GM21529 (cell line): ENCODE results near the gene DUOXA2.
"Not testable (repeated sequence)": the region's sequence is repeated elsewhere in the genome, so short reads cannot be mapped to it uniquely, and the experiment has no call there.

Experiments used
- ATAC-seq: cut with Tn5 transposase; IDR thresholded peaks from one replicate; pipeline ENCODE4 v1.9.1; 2021; ENCODE audit not compliant: unreplicated experiment

The DUOXA2 gene

GRCh38 chr15:45094358-45094730 is 19.8 kb upstream of the DUOXA2 start:
- no peak for ATAC-seq

- no peak for ATAC-seq
Observed at GRCh38 chr15:45095661-45096060, 18.5 kb upstream of the DUOXA2 start.

- ATAC-seq, result no peak
Observed at GRCh38 chr15:45097466-45097865, 16.7 kb upstream of the DUOXA2 start.

- ATAC-seq, result no peak
Observed at GRCh38 chr15:45099549-45100165, 14.5 kb upstream of the DUOXA2 start.

- ATAC-seq, result no peak
Observed at GRCh38 chr15:45100884-45101625, 13.1 kb upstream of the DUOXA2 start.

DNA sequence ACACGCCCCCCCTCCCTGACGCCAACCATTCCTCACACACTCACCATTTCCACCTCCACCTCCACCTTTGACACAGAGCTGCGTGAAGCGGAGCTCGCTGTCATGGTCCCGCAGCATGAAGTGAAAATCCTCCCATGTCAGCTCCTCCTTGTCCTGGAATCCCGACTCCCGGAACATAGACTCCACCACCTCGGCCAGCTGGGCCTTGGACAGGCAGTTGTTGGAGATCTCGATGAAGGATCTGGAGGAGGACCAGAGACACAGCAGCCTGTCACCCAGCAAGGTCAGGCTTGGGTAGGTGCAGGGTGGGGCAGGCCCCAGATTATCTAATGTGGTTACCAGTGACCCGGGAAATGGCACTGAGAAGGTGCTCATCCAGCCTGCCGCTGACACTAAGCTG is 12.4 kb upstream of the DUOXA2 start:
- ATAC-seq, result no peak

DNA sequence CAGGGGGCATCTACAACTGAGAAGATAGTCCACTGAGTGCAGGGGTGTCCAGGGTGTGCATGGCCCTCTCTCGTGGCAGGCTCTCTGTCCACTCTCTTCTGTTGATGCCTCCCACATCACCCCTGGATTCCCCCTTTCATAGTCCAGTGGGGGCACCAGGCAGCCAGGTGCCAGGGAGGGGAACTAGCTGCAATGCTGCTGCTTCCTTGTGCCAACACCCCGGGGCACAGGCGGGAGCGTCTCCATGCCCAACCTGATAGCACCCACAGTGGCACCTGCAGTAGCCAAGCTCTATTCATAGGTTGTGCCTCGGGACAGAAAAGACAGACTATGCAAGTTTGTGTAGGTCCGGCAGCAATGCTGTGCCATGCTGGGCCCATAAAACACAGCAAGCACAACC is 11.9 kb upstream of the DUOXA2 start:
- ATAC-seq, result no peak

- not testable (repeated sequence) for ATAC-seq
Observed at GRCh38 chr15:45104170-45104569, 10.0 kb upstream of the DUOXA2 start.

DNA sequence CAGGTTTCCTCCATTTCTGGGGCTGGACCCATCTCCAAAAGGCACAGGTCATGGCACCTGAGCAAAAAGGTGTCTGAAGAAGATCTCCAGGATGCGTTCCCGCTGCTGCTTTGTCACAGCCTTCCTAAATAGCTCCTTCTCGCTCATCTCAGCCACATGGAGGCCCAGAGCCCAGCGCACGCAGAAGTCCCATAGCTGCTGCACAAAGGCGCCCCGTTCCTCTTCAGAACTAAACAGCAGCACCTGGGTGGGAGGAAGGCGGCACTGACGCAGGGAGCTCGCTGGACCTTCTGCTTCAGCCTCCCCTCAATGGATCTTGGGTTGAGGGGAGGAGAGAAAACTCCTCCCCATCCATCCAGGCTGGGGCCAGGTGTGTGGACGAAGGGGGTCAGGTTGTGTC is 8.5 kb upstream of the DUOXA2 start:
- ATAC-seq, result no peak

DNA sequence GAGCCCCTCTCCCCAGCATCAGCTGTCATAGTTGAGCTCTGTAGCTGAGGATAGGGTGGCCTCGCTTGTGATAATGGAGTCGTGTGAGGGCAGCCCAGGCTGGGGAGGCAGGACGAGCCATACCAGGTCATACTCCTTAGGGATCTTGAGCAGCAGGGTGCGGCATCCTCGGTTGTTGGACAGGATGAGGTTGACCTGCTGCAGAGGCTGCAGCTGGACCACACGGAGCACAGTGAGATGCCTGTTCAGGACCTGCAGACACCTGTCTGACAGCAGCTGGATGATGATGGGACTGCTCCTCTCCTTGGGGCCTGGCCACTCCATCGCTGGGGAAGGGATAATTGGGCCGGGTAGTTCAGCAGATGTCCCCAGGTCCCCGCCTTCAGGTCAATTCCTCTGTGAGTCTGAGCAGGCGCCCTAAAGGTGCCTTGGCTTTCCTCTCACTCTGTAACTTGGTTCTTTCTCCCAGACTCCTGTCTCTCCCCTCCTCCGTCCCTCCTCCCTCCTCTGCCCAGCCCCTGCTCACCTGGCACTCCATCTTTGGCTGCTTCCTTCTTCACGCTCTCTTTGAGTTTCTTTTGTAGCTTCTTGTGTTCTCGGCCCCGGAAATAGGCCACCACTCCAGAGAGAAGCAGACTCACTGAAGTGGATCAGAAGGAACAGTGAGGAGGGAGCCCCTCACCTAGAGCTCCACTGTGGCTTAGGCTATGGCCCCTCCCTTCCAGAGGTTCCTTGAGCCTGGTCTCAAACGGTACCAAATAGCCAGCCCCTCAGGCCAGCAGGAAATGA is 7.9 kb upstream of the DUOXA2 start:
- ATAC-seq, result no peak

DNA sequence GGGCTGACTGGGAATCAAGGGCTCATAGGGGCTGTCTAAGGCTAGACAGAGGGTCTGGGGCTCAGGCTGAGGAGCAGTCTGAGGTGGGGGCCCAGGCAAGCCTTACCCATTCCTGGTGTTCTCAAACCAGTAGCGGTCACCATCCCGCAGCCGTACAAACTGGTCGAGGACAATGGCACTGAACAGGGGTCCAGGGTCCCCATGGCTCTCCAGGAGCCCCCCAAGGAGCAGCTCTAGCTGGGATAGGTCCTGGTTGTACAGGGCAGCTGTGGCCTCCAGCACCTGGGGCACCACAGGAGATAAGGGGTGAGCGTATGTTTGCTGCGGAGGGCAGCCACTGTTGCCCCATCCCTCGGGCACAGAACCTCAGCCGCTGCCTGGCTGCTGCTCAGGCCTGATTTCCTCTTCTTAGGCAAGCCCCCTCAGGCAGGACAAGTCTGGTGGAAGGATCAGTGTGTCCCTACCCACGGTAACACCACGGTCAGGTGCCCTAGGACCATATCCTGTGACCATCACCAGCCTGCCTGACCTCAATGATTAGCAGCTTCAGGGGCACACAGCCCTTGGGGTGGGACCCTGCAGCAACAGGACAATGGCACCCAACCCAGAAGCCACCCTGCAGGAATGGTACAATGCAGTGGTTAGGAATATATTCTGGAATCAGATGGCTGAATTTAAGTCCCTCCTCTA is 6.0 kb upstream of the DUOXA2 start:
- ATAC-seq, result no peak

DNA sequence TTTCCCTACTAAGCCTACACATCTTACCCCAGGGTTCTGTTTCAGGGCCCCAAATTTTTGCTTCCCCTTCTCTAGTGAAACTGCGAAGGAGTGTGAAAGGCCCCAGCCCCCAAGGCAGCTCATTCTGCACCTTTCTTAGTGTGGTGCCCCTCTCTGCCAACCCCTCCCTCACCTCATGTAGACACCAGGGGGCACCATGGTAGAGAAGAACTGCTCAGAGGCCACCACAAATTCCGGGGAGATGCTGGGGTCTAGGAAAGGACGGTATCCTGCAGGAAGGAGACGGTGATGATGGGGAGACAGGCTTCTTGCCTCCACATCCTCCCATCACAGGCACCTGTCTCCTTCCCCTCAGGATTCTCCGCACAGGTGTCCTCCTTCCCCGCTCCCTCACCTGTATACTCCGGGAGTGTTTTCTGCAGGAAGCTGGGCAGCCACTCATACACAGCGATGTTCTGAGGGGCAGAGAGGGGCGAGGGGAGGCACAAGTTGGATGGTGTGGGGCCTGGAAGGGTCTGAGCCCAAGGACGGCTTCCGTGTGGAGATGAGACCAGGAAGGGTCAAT is 3.8 kb upstream of the DUOXA2 start:
- no peak for ATAC-seq

DNA sequence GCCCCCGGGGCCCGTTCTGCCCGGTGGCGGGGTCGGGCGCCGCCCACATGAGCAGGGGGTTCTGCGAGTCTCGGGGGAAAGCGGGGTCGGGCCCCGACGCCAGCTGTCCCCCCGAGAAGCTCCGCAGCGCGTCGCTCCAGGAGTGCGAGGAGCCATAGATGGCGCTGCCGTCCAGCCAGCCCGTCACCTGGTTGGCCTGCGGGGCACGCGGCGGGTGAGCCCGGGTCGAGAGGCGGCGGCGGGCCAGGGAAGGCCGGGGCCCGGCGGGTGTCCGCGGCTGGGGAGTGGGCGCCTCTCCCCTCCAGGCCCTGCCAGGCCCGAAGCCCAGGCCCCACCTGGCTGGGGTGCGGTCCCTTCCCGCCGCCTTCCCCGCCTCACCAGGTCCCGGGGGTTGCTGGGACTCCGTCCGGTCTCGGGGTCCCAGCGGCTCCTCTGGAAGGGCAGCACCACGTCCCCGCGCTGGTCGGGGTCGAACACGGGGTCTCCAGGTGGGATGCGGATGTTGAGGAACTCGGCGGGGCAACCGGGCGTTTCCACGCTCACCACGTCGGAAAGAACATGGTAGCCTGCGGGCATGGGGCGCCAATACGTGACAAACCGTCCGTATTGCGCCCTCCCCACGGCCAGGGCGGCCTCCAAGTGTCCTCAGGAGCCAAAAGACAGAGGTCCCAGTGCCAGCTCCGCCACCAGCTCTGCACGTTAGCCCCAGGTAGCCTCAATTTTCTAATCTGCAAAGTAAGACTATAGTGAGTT is 2.6 kb upstream of the DUOXA2 start:
- ATAC-seq, result no peak

GRCh38 chr15:45112143-45112590 is 2.0 kb upstream of the DUOXA2 start:
- ATAC-seq, result no peak

DNA sequence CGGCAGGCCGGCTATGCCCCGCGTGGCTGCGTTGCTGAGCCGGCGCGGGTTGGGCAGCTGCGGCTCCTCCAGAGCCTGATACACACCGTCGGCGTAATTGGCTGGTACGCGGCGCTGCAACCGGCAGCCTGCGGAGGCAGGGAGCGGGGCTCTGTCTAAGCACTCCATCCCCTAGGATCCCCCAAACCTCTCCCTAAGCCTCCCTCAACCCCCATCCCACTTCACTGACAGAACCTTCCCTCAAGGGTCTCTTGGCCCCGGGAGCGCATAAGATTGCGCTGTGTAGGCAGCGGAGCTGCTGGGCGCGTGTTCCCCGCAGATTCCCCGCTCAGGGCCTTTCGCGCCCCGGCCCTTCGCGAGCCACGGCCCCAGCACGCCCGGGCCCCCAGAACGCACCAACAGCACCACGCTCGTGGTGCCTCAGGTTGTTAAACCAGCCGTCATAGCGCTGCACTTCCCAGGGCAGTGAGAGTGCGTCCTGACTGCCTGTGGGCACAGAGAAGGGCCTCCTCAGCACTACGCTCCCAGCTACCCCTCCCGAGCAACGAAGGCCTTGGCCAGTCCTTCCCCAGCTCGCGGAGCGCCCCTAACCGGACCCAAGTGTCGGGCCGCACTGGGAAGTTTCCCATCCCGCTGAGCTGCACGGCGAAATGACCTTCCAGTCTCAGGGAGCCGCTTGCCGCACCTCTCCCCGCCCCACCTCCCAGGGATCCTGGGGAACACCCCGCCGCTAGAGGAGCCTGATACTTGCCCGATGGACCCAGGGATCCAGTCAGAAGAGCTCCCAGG is 1.3 kb upstream of the DUOXA2 start:
- ATAC-seq, result no peak

GRCh38 chr15:45113380-45113990 is 641 bp upstream of the DUOXA2 start:
- ATAC-seq, result no peak

DNA sequence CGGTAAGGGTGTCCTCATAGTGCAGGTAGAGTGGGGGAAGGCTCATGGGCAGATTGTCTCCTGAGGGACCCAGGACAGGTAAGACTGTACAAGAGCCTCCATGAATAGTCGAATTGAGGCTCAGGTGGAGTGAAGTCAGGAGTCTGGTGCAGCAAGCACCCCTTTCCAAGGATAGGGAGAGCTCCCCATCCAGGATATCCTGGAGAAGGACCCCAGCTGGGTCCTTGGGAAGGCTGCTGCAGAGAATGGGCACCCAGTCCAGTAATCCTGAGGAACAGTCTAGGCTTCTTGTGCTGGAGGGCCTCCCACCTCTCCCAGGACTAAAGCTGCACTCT is 592 bp downstream of the DUOXA2 start:
- ATAC-seq, result no peak

GRCh38 chr15:45115312-45115820 is 1.2 kb downstream of the DUOXA2 start:
- no peak for ATAC-seq

DNA sequence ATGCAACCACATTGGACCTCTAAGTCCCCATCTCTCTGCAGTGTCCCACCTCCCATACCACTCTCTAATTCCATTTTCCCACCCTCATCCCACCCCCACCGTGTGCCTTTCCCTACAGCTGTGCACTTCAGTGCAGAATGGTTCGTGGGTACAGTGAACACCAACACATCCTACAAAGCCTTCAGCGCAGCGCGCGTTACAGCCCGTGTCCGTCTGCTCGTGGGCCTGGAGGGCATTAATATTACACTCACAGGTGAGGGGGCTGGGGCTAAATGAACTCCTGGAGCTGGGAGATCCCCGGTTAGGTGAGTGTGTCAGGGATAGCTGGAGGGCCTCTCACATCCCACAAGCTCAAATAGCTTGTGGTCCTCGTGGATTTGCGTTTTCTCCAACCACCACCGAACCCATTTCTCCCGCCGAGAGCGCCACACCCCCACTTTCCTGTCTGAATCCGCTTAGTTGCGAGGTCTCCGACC is 1.9 kb downstream of the DUOXA2 start:
- no peak for ATAC-seq
